ENCODE measurements around the gene YARS1. TPM values are rescaled to one million over a fixed set of nuclear protein-coding genes. Genes with fewer than 3 reads are reported as not detected.
A peak's percentile ranks its signal among the peaks of the same experiment; 100 is the strongest.

Gene YARS1
- polyA plus RNA-seq, 1 donor (not counting 4 experiments of a cell fraction or from before 2014, with no cell fraction given), result 68.4 TPM

DNA sequence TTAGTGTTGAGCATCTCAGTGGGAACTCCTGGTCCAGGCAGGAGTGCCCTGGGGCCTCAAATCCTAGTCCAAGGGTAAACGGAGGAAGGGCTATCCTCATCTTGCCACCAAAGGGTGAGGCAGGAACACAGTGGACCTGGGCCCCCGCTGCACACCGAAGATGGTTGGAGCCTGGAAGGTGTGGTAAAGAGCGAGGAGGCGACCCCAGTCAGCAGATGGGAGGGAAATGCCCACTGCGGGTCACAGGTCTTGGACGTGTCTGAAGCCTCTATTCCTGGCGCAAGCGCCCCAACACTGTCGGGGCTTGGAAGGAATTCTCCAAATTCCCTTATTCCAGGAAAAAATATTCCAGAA lies 76.1 kb downstream of the YARS1 start:
- H3K4me1 ChIP-seq (ENCODE audit: control insufficient read depth, extremely low read depth, insufficient read depth, low read length), result peaks cover 31% of the 10 kb centered on the region
- no peaks in the 10 kb centered on the region for H3K9me3 ChIP-seq (ENCODE audit: control insufficient read depth, low read depth, low read length)
- H3K4me3 ChIP-seq (ENCODE audit: control insufficient read depth in 2 of 3, extremely low read depth in 1 of 3, insufficient read depth in 2 of 3, low read depth in 1 of 3, low read length in 3 of 3), result peak overlapping the region; percentile 73 to 82 (median 74)
- DNase-seq (ENCODE audit: low read depth, low spot score) (no peak), FAIRE-seq (no peak)
- TF ChIP-seq EZH2 (IDR thresholded peaks at IDR 0.05; ENCODE audit: low read length), result no peak
- TF ChIP-seq, protein P1, sequence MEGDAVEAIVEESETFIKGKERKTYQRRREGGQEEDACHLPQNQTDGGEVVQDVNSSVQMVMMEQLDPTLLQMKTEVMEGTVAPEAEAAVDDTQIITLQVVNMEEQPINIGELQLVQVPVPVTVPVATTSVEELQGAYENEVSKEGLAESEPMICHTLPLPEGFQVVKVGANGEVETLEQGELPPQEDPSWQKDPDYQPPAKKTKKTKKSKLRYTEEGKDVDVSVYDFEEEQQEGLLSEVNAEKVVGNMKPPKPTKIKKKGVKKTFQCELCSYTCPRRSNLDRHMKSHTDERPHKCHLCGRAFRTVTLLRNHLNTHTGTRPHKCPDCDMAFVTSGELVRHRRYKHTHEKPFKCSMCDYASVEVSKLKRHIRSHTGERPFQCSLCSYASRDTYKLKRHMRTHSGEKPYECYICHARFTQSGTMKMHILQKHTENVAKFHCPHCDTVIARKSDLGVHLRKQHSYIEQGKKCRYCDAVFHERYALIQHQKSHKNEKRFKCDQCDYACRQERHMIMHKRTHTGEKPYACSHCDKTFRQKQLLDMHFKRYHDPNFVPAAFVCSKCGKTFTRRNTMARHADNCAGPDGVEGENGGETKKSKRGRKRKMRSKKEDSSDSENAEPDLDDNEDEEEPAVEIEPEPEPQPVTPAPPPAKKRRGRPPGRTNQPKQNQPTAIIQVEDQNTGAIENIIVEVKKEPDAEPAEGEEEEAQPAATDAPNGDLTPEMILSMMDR (optimal IDR thresholded peaks at IDR 0.05 in 1 of 3, IDR thresholded peaks at IDR 0.05 in 1 of 3, conservative IDR thresholded peaks at IDR 0.05 in 1 of 3; ENCODE audit: extremely low read depth in 1 of 3, insufficient read depth in 2 of 3, low read length in 3 of 3), result no peak
- dilution Hi-C loops (cut with MboI; ENCODE audit: extremely low pct_ligation_motif_present, low sequenced_read_pairs), result no loop called here
- H3K27ac ChIP-seq (ENCODE audit: control insufficient read depth, insufficient read depth, low read length), result peak overlapping the region; percentile 52
- H3K36me3 ChIP-seq (ENCODE audit: control insufficient read depth in 2 of 2, extremely low read depth in 1 of 2, insufficient read depth in 2 of 2, low read length in 2 of 2), result peaks cover 5 to 7% of the 10 kb centered on the region in 2 experiments
- peak overlapping the region; percentile 87 for H3K9ac ChIP-seq (ENCODE audit: control insufficient read depth, extremely low read depth, insufficient read depth, low read length)
- H3K9me1 ChIP-seq (ENCODE audit: control insufficient read depth, extremely low read depth, insufficient read depth, low read length), result no peaks in the 10 kb centered on the region
- peaks cover 38% of the 10 kb centered on the region for H3K79me2 ChIP-seq (ENCODE audit: control insufficient read depth, insufficient read depth, low read length)
- H3K4me2 ChIP-seq (ENCODE audit: control insufficient read depth, extremely low read depth, insufficient read depth, low read depth, low read length), result peak overlapping the region; percentile 72
- H2AFZ ChIP-seq (ENCODE audit: control insufficient read depth, low read length), result peak overlapping the region; percentile 74
- peaks cover 2% of the 10 kb centered on the region for H4K20me1 ChIP-seq (ENCODE audit: control insufficient read depth, extremely low read depth, insufficient read depth, low read length)
- H3K27me3 ChIP-seq (ENCODE audit: control insufficient read depth, extremely low read depth, insufficient read depth, low read length), result no peaks in the 10 kb centered on the region

DNA sequence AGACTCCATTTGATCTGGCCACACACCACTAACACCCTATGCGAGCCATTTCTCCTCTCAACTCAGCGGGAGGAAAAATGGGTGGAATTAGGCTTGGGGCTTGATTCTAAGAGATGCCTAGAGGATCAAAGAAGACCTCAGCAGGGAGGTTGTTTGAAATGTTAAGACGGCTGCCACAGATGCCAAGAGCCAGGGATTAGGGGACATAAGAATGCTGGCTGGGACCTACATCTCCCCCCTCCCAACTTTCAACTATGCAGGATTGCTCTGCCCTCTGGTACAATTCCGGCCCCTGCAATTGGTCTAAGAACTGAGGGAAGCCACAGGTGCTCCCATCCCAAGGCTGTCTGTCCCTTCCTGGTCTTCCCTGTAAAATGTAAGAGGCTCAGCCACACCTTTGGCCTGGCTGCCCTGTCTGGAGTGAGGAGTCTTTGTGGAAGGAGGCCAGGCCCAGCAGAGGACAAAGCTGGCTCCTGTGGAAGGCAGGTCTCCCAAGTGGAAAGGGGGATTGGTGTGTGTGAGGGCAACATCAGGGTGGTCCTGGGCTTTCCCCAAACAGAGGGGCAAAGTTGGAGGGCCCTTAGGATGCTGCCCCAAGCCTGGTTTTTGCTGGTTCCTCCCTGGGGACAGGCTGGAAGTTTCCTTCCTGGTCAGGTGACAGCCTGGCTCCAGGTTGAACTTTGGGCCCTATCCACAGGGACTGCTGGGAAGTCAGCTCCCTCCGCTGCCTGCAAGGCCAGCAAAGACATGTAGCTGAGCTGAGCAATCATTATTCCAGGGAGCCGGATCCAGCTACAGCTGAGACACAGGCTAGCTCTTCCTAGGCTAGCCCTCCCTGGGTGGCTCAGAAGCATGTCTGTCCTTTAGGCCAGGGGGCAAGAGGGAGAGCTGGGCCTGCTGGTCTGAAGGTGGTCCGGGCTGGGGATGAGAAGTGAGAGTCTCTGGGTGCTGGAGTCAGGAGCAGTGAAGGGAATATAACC lies 80.1 kb downstream of the YARS1 start:
- H3K9me1 ChIP-seq (ENCODE audit: control insufficient read depth, extremely low read depth, insufficient read depth, low read length), result no peaks in the 10 kb centered on the region
- no peak for DNase-seq (ENCODE audit: low read depth, low spot score)
- no peak overlapping the region for H3K4me3 ChIP-seq (ENCODE audit: control insufficient read depth in 2 of 3, extremely low read depth in 1 of 3, insufficient read depth in 2 of 3, low read depth in 1 of 3, low read length in 3 of 3)
- peaks cover 13% of the 10 kb centered on the region for H3K4me1 ChIP-seq (ENCODE audit: control insufficient read depth, extremely low read depth, insufficient read depth, low read length)
- H3K9ac ChIP-seq (ENCODE audit: control insufficient read depth, extremely low read depth, insufficient read depth, low read length), result no peak overlapping the region
- H3K36me3 ChIP-seq (ENCODE audit: control insufficient read depth in 2 of 2, extremely low read depth in 1 of 2, insufficient read depth in 2 of 2, low read length in 2 of 2), result no peaks in the 10 kb centered on the region
- peaks cover 4% of the 10 kb centered on the region for H3K79me2 ChIP-seq (ENCODE audit: control insufficient read depth, insufficient read depth, low read length)
- dilution Hi-C loops (cut with MboI; ENCODE audit: extremely low pct_ligation_motif_present, low sequenced_read_pairs), result no loop called here
- TF ChIP-seq, protein P1 (optimal IDR thresholded peaks at IDR 0.05 in 1 of 3, IDR thresholded peaks at IDR 0.05 in 1 of 3, conservative IDR thresholded peaks at IDR 0.05 in 1 of 3; ENCODE audit: extremely low read depth in 1 of 3, insufficient read depth in 2 of 3, low read length in 3 of 3), result no peak
- no peak for TF ChIP-seq EZH2 (IDR thresholded peaks at IDR 0.05; ENCODE audit: low read length)
- H3K4me2 ChIP-seq (ENCODE audit: control insufficient read depth, extremely low read depth, insufficient read depth, low read depth, low read length), result no peak overlapping the region
- no peaks in the 10 kb centered on the region for H4K20me1 ChIP-seq (ENCODE audit: control insufficient read depth, extremely low read depth, insufficient read depth, low read length)
- H3K27ac ChIP-seq (ENCODE audit: control insufficient read depth, insufficient read depth, low read length), result no peak overlapping the region
- no peaks in the 10 kb centered on the region for H3K9me3 ChIP-seq (ENCODE audit: control insufficient read depth, low read depth, low read length)
- peak; percentile 64 for FAIRE-seq
- peak overlapping the region; percentile 90 for H2AFZ ChIP-seq (ENCODE audit: control insufficient read depth, low read length)
- no peaks in the 10 kb centered on the region for H3K27me3 ChIP-seq (ENCODE audit: control insufficient read depth, extremely low read depth, insufficient read depth, low read length)
